IMR-90 (cell line): ENCODE measurements around the gene GNG8. TPM values are rescaled to one million over a fixed set of nuclear protein-coding genes. Genes with fewer than 3 reads are reported as not detected.

Experiments
- ATAC-seq: fragments of 200-7000 bp; cut with Tn5 transposase; 2 replicates; pipeline ENCODE4 v1.9.1; 2020; ENCODE audit warnings: low read depth, mild to moderate bottlenecking, moderate library complexity
- BruUV-seq: library from RNA; stranded (reverse); fragments of 400-500 nt; replicated peaks from 2 replicates; lab custom pipeline; 2021; lab: Mats Ljungman, UMichigan
- CTCF ChIA-PET: fragments of 300-600 bp; formaldehyde crosslinking; extraction: SDS; loops from one replicate; lab custom pipeline; 2021; ENCODE audit warnings: antibody characterized with exemption; lab: Yijun Ruan, JAX
- POLR2A ChIA-PET: fragments of 300-600 bp; sonication (Branson Sonifier 250); formaldehyde crosslinking; loops from one replicate; lab custom pipeline; 2022; ENCODE audit warnings: antibody characterized with exemption; ENCODE audit not compliant: unreplicated experiment; lab: Charles Lee
- DNase-seq: peaks from one replicate; pipeline ENCODE4 v3.0.0; 2013
- H2AFZ ChIP-seq: replicated peaks from 2 replicates; pipeline ENCODE3; 2013; ENCODE audit warnings: low read length, mild to moderate bottlenecking; ENCODE audit not compliant: poor library complexity
- H2AK5ac ChIP-seq: 2 replicates; pipeline ENCODE4 v1.6.1; 2013; ENCODE audit warnings: low read depth, low read length, inconsistent platforms
- H2AK9ac ChIP-seq: replicated peaks from 2 replicates; pipeline ENCODE3; 2013; ENCODE audit warnings: mild to moderate bottlenecking, low read depth, low read length, moderate library complexity; ENCODE audit not compliant: poor library complexity
- H2BK120ac ChIP-seq: 2 replicates; pipeline ENCODE4 v1.6.1; 2013; ENCODE audit warnings: low read depth, low read length, inconsistent platforms
- H2BK15ac ChIP-seq: 3 replicates; pipeline ENCODE4 v1.6.1; 2013; ENCODE audit warnings: low read depth, low read length, inconsistent platforms
- H2BK20ac ChIP-seq: 2 replicates; pipeline ENCODE4 v1.6.1; 2013; ENCODE audit warnings: low read depth, mild to moderate bottlenecking, inconsistent platforms, low read length, moderate library complexity
- H2BK5ac ChIP-seq: 2 replicates; pipeline ENCODE4 v1.6.1; 2013; ENCODE audit warnings: mild to moderate bottlenecking, low read depth, low read length, inconsistent platforms; ENCODE audit not compliant: poor library complexity, severe bottlenecking
- H3K14ac ChIP-seq: replicated peaks from 2 replicates; pipeline ENCODE4 v1.6.1; 2013; ENCODE audit warnings: low read depth, low read length, inconsistent platforms
- H3K18ac ChIP-seq: 2 replicates; pipeline ENCODE4 v1.6.1; 2013; ENCODE audit warnings: low read depth, low read length, control low read depth
- H3K23ac ChIP-seq: 2 replicates; pipeline ENCODE4 v1.6.1; 2013; ENCODE audit warnings: low read depth, low read length, inconsistent platforms
- H3K27ac ChIP-seq: 2 replicates; pipeline ENCODE4 v1.5.1; 2013; ENCODE audit warnings: mild to moderate bottlenecking, control low read depth, low read length; ENCODE audit not compliant: insufficient read depth
- H3K27me3 ChIP-seq: 2 replicates; pipeline ENCODE4 v1.6.1; 2013; ENCODE audit warnings: low read length; ENCODE audit not compliant: control insufficient read depth, insufficient read depth
- H3K36me3 ChIP-seq: 2 replicates; pipeline ENCODE4 v1.6.1; 2013; ENCODE audit warnings: low read length, mixed read lengths; ENCODE audit not compliant: control insufficient read depth, insufficient read depth
- H3K4ac ChIP-seq: 2 replicates; pipeline ENCODE4 v1.6.1; 2013; ENCODE audit warnings: low read depth, low read length, inconsistent platforms
- H3K4me1 ChIP-seq: 2 replicates; pipeline ENCODE4 v1.6.1; 2013; ENCODE audit warnings: low read length, mixed read lengths; ENCODE audit not compliant: control insufficient read depth, insufficient read depth
- H3K4me2 ChIP-seq: 2 replicates; pipeline ENCODE4 v1.6.1; 2013; ENCODE audit warnings: low read depth, mild to moderate bottlenecking, control low read depth, low read length, moderate library complexity
- H3K4me3 ChIP-seq: 2 replicates; pipeline ENCODE4 v1.5.1; 2013; ENCODE audit warnings: low read depth, mild to moderate bottlenecking, control low read depth, low read length, moderate library complexity; ENCODE audit not compliant: insufficient read depth
- H3K56ac ChIP-seq: 2 replicates; pipeline ENCODE4 v1.6.1; 2013; ENCODE audit warnings: low read length, inconsistent platforms; ENCODE audit not compliant: insufficient read depth; ENCODE audit errors: extremely low read depth
- H3K79me1 ChIP-seq, 2 experiments: 2 replicates each; pipeline ENCODE4 v1.6.1; 2013; ENCODE audit warnings: low read length in 2 of 2, inconsistent platforms in 1 of 2, low read depth in 1 of 2
- H3K9ac ChIP-seq: 2 replicates; pipeline ENCODE4 v1.6.1; 2013; ENCODE audit warnings: low read depth, low read length, control low read depth
- H3K9me1 ChIP-seq: 2 replicates; pipeline ENCODE4 v1.6.1; 2013; ENCODE audit warnings: low read length, inconsistent platforms; ENCODE audit not compliant: insufficient read depth
- H3K9me3 ChIP-seq: 2 replicates; pipeline ENCODE4 v1.6.1; 2013; ENCODE audit warnings: low read length; ENCODE audit not compliant: control insufficient read depth, insufficient read depth
- H4K20me1 ChIP-seq: 2 replicates; pipeline ENCODE4 v1.6.1; 2013; ENCODE audit warnings: low read length, inconsistent platforms; ENCODE audit not compliant: insufficient read depth
- H4K5ac ChIP-seq: 2 replicates; pipeline ENCODE4 v1.6.1; 2013; ENCODE audit warnings: mild to moderate bottlenecking, low read depth, low read length, control low read depth
- H4K8ac ChIP-seq, 2 experiments: 2 replicates each; pipeline ENCODE4 v1.6.1; 2013; ENCODE audit warnings: low read depth in 2 of 2, low read length in 2 of 2, control low read depth in 1 of 2, inconsistent platforms in 1 of 2
- H4K91ac ChIP-seq: 2 replicates; pipeline ENCODE4 v1.6.1; 2013; ENCODE audit warnings: low read depth, low read length, inconsistent platforms; ENCODE audit not compliant: insufficient read depth
- BHLHE40 ChIP-seq: fragments of 150-350 bp; IDR thresholded peaks from 2 replicates; pipeline ENCODE4 v1.6.1; 2016; ENCODE audit warnings: mild to moderate bottlenecking, low read depth, low read length
- CEBPB ChIP-seq: IDR thresholded peaks from 2 replicates; pipeline ENCODE4 v1.6.1; 2012; ENCODE audit warnings: low read depth, low read length, improper control_type of control experiment
- CHD1 ChIP-seq: IDR thresholded peaks from 2 replicates; pipeline ENCODE4 v1.6.1; 2012; ENCODE audit warnings: low read depth, low read length, improper control_type of control experiment
- FOS ChIP-seq: fragments of 150-350 bp; IDR thresholded peaks from 2 replicates; pipeline ENCODE4 v1.6.1; 2016; ENCODE audit warnings: low read depth, low read length
- MAFK ChIP-seq: IDR thresholded peaks from 2 replicates; pipeline ENCODE4 v1.6.1; 2012; ENCODE audit warnings: low read depth, low read length, improper control_type of control experiment
- MAZ ChIP-seq: IDR thresholded peaks from 2 replicates; pipeline ENCODE4 v1.6.1; 2012; ENCODE audit warnings: low read depth, mild to moderate bottlenecking, low read length, improper control_type of control experiment, moderate library complexity, borderline replicate concordance
- MXI1 ChIP-seq: IDR thresholded peaks from 2 replicates; pipeline ENCODE4 v1.6.1; 2012; ENCODE audit warnings: low read depth, mild to moderate bottlenecking, low read length, moderate library complexity, borderline replicate concordance
- POLR2A ChIP-seq: IDR thresholded peaks from 2 replicates; pipeline ENCODE4 v1.6.1; 2012; ENCODE audit warnings: mild to moderate bottlenecking, low read depth, low read length
- RAD21 ChIP-seq: IDR thresholded peaks from 2 replicates; pipeline ENCODE4 v1.6.1; 2012; ENCODE audit warnings: low read length, improper control_type of control experiment
- SMC3 ChIP-seq: fragments of 150-350 bp; IDR thresholded peaks from 2 replicates; pipeline ENCODE4 v1.6.1; 2016; ENCODE audit warnings: low read depth, mild to moderate bottlenecking, antibody characterized with exemption, low read length, moderate library complexity
- WGBS, 2 experiments: methylation state at CpG; one replicate each; pipeline versions ENCODE4 v1.1.5 to v1.1.7; 2013; ENCODE audit warnings: missing lambda C conversion rate in 2 of 2; ENCODE audit not compliant: insufficient read length in 1 of 2; ENCODE audit errors: extremely low coverage in 2 of 2; 5-methylcytosine and 5-hydroxymethylcytosine counted together
- dilution Hi-C: fragments of 300-500 bp; cut with HindIII; formaldehyde crosslinking; loops from one replicate; pipeline ENCODE4 v1.14.3; 2018; ENCODE audit warnings: low sequenced_read_pairs; ENCODE audit not compliant: unreplicated experiment
- in situ Hi-C: fragments of 300-500 bp; cut with MboI; formaldehyde crosslinking; loops from 3 replicates; pipeline ENCODE4 v1.14.3; 2019; ENCODE audit warnings: low sequenced_read_pairs, inconsistent platforms, mixed read lengths
- intact Hi-C: fragments of 100-400 bp; cut with micrococcal nuclease; formaldehyde crosslinking; loops from 2 replicates; pipeline ENCODE4 v1.10.0; 2022
- polyA plus RNA-seq, 3 experiments: library from polyadenylated mRNA; depleted of rRNA; stranded (reverse); fragments of >200 nt; gene quantifications; 2 replicates each; pipeline ENCODE4 v1.2.3, GENCODE V29; 2012; ENCODE audit warnings: low replicate concordance in 1 of 3
- total RNA-seq: library from RNA; depleted of rRNA; stranded (reverse); fragments of >200 nt; gene quantifications from 2 replicates; pipeline ENCODE4 v1.2.3, GENCODE V29; 2012
- TF ChIP-seq, protein P1 (sequence below): fragments of 150-350 bp; IDR thresholded peaks from 2 replicates; pipeline ENCODE4 v1.6.1; 2017; ENCODE audit warnings: mild to moderate bottlenecking, antibody characterized with exemption, low read length, low read depth
- TF ChIP-seq, protein P2 (sequence below): conservative IDR thresholded peaks from 2 replicates; pipeline ENCODE4 v1.5.1; 2012; ENCODE audit warnings: mild to moderate bottlenecking, low read depth, low read length, improper control_type of control experiment
- TF ChIP-seq, protein P3 (sequence below): fragments of 150-350 bp; IDR thresholded peaks from 2 replicates; pipeline ENCODE4 v1.6.1; 2016; ENCODE audit warnings: low read depth, mild to moderate bottlenecking, low read length, moderate library complexity, borderline replicate concordance

The GNG8 gene
- total and polyA plus RNA-seq, 2 of the 4 experiments (the other 2 are of a cell fraction) = not detected

DNA sequence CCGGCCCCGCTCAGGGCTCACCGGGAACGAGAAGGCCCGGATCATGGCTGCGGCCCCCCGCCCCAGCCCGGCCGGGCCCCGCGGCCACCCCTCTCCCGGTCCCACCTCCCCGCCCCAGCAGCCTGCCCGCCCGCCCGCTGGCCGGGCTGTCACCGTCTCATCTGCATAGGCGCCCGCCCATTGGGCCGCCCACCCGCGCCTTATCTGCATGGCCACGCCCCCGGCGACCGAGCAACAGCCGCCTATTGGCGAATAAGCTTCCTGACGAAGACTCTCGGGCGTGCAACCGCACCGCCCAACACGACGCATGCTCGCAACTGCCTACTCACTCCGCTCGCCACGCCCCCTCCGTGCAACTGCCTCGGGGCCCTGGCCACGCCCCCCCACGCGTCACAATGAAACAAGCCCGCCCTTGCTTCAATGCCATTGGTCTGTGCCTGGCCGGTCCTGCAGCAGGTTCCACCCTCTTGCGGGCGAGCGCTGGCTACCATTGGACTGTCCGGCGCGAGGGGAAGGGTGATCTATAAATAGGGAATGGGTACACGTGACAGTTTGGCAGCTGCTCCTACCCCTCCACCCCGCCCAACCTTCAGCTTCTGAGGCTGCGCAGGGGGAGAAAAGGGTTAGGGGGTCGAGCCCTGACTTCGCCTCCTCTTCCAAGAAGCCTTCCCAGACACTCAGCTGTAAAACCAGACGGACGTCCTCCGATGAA, 25.2 kb upstream of the GNG8 start, which contains the start of gene DACT3:
Gene DACT3 (minus strand): TSS at position 163 of the 712 bp plus-strand sequence. CDS start 118 bp downstream, at position 45.
- DNase-seq = peak; percentile 100
- ChIA-PET CTCF (interaction anchor here (0.6 to 2.3 kb wide), 12 partner anchors 10 to 124 kb away, joined by 3 to 23 read pairs (median 4); partner anchors contain the start of gene PTGIR), POLR2A (interaction anchor here (1.0 to 1.6 kb wide), 2 partner anchors 10 to 21 kb away, joined by 5 read pairs; no protein-coding TSS in a partner anchor)
- H4K20me1 ChIP-seq = no peaks in the 10 kb centered on the region
- no TSS peak for BruUV-seq
- H3K79me1 ChIP-seq = peaks cover 0 to 14% of the 10 kb centered on the region in 2 experiments; a peak in 1 of 4 replicates
- no peak within 1 kb of the TSS for H4K91ac ChIP-seq
- H2AFZ ChIP-seq = peak within 1 kb of the TSS; percentile 91
- peak within 1 kb of the TSS; percentile 95 for H3K23ac ChIP-seq
- H4K5ac ChIP-seq = no peak within 1 kb of the TSS
- peak within 1 kb of the TSS; percentile 85 for H3K4me2 ChIP-seq
- H2BK5ac ChIP-seq = no peak within 1 kb of the TSS
- WGBS, 2 experiments = 0% methylated on average over 7 of the region's 61 CpGs; no CpG with 5 or more reads in 1 of the 2 experiments
- no peak within 1 kb of the TSS; the same call in 1 of the 2 replicates for H3K56ac ChIP-seq
- H3K4me3 ChIP-seq = peak within 1 kb of the TSS; percentile 64
- H3K14ac ChIP-seq = peak within 1 kb of the TSS; percentile 77; the same call in 1 of the 2 replicates
- peak within 1 kb of the TSS; percentile 95 for H2AK9ac ChIP-seq
- ATAC-seq = peak; percentile 94
- H3K9me1 ChIP-seq = no peaks in the 10 kb centered on the region
- in situ Hi-C loops = loop anchor here (5.0 to 10.0 kb wide), 2 partner anchors 49 to 126 kb away; no protein-coding TSS in a partner anchor
- H4K8ac ChIP-seq = peak within 1 kb of the TSS; percentile 46 to 77; a peak in 2 of 4 replicates
- no peaks in the 10 kb centered on the region for H3K9me3 ChIP-seq
- H3K27me3 ChIP-seq = no peaks in the 10 kb centered on the region; the same call in 1 of the 2 replicates
- intact Hi-C loops = loop anchor here (5.0 kb wide), 1 partner anchor 119 kb away; no protein-coding TSS in a partner anchor
- H2AK5ac ChIP-seq = peak within 1 kb of the TSS; percentile 37
- H3K36me3 ChIP-seq = no peaks in the 10 kb centered on the region
- peak within 1 kb of the TSS; percentile 67; the same call in 1 of the 2 replicates for H3K4ac ChIP-seq
- H2BK20ac ChIP-seq = no peak within 1 kb of the TSS
- peak within 1 kb of the TSS; percentile 44; the same call in 1 of the 2 replicates for H2BK120ac ChIP-seq
- H3K4me1 ChIP-seq = peaks cover 4% of the 10 kb centered on the region
- peak within 1 kb of the TSS; percentile 39 for H3K27ac ChIP-seq
- peak within 1 kb of the TSS; percentile 26; the same call in 1 of the 2 replicates for H3K18ac ChIP-seq
- peak within 1 kb of the TSS; percentile 58 for H3K9ac ChIP-seq
- peak; percentile 91 for TF ChIP-seq BHLHE40
- peak; percentile 32; the same call in 1 of the 2 replicates for TF ChIP-seq MXI1
- TF ChIP-seq, protein P1, sequence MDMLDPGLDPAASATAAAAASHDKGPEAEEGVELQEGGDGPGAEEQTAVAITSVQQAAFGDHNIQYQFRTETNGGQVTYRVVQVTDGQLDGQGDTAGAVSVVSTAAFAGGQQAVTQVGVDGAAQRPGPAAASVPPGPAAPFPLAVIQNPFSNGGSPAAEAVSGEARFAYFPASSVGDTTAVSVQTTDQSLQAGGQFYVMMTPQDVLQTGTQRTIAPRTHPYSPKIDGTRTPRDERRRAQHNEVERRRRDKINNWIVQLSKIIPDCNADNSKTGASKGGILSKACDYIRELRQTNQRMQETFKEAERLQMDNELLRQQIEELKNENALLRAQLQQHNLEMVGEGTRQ = peak; percentile 92
- TF ChIP-seq, protein P2, sequence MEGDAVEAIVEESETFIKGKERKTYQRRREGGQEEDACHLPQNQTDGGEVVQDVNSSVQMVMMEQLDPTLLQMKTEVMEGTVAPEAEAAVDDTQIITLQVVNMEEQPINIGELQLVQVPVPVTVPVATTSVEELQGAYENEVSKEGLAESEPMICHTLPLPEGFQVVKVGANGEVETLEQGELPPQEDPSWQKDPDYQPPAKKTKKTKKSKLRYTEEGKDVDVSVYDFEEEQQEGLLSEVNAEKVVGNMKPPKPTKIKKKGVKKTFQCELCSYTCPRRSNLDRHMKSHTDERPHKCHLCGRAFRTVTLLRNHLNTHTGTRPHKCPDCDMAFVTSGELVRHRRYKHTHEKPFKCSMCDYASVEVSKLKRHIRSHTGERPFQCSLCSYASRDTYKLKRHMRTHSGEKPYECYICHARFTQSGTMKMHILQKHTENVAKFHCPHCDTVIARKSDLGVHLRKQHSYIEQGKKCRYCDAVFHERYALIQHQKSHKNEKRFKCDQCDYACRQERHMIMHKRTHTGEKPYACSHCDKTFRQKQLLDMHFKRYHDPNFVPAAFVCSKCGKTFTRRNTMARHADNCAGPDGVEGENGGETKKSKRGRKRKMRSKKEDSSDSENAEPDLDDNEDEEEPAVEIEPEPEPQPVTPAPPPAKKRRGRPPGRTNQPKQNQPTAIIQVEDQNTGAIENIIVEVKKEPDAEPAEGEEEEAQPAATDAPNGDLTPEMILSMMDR = no peak
- no peak for TF ChIP-seq MAFK
- peak; percentile 51; the same call in 1 of the 2 replicates for TF ChIP-seq MAZ
- TF ChIP-seq SMC3 = no peak
- 0 out of 2 replicates have a peak, but pooled peaks have one; percentile 14 for TF ChIP-seq CEBPB
- TF ChIP-seq POLR2A = no peak
- TF ChIP-seq, protein P3, sequence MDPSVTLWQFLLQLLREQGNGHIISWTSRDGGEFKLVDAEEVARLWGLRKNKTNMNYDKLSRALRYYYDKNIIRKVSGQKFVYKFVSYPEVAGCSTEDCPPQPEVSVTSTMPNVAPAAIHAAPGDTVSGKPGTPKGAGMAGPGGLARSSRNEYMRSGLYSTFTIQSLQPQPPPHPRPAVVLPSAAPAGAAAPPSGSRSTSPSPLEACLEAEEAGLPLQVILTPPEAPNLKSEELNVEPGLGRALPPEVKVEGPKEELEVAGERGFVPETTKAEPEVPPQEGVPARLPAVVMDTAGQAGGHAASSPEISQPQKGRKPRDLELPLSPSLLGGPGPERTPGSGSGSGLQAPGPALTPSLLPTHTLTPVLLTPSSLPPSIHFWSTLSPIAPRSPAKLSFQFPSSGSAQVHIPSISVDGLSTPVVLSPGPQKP = no peak
- no peak for TF ChIP-seq RAD21
- TF ChIP-seq FOS = no peak
- no peak for TF ChIP-seq CHD1
- peak within 1 kb of the TSS; percentile 15; the same call in 1 of the 3 replicates for H2BK15ac ChIP-seq
- dilution Hi-C loops = no loop called here
